Lung microvascular endothelial cell (primary cell): ENCODE data around the gene CYFIP1. TPM values are rescaled to one million over a fixed set of nuclear protein-coding genes. Genes with fewer than 3 reads are reported as not detected.
A peak's percentile ranks its signal among the peaks of the same experiment; 100 is the strongest.

Experiments
- DNase-seq, 2 donors: peaks; one replicate each; pipeline versions ENCODE4 v3.0.0 to v3.0.0-alpha.2; 2010; ENCODE audit warnings: low read depth in 2 of 2
- total RNA-seq: library from RNA; depleted of rRNA; stranded (reverse); fragments of >200 nt; gene quantifications from 2 replicates; pipeline ENCODE4 v1.2.1, GENCODE V29; 2014

The CYFIP1 gene
- total RNA-seq, 1 donor from 2014 or later = 64.3 TPM

DNA sequence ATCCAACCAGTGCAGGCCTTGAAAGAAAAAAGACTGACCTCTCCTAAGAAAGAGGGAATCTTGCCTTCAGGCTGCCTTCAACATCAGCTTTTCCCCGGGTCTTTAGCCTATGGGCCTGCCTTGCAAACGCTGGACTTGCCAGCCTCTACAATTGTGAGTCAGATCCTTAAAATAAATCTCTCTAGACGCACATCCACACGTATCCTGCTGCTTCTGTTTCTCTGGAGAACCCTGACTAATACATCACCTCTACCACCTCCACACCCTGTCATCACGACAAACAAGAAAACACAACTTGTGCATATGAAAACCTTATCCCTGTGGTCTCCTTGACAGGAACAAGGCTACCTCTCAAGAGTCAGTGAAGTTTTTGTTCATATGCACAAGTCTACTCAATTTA is 11.8 kb downstream of the CYFIP1 start:
- peak in 1 of 2 donors; percentile 95 for DNase-seq

- no peak for DNase-seq
These were observed 12.9 kb downstream of the CYFIP1 start for GRCh38 chr15:22967084-22967770.

- DNase-seq = no peak
These were observed 13.7 kb downstream of the CYFIP1 start for GRCh38 chr15:22966321-22967083.

- no peak for DNase-seq
These were observed 16.5 kb downstream of the CYFIP1 start for GRCh38 chr15:22963641-22964040.

DNA sequence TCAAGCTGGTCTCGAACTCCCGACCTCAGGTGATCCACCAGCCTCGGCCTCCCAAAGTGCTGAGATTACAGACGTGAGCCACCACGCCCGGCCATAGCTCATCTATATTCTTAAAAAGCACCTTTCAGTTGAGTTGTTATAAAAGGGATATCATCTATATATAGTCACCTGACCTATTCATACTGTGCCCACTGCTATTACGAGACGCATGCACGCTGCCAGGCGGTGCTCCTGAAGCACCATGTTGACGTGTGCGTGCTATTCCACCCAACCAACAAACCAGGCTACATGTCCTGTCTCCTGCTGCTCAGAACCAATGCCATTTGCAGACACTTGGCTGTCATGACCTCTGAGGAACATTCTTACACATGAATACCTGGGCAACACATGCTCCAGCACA is 17.6 kb downstream of the CYFIP1 start:
- DNase-seq = no peak

- DNase-seq = peak in 1 of 2 donors; percentile 63
These were observed 18.4 kb downstream of the CYFIP1 start for GRCh38 chr15:22961762-22962161.

DNA sequence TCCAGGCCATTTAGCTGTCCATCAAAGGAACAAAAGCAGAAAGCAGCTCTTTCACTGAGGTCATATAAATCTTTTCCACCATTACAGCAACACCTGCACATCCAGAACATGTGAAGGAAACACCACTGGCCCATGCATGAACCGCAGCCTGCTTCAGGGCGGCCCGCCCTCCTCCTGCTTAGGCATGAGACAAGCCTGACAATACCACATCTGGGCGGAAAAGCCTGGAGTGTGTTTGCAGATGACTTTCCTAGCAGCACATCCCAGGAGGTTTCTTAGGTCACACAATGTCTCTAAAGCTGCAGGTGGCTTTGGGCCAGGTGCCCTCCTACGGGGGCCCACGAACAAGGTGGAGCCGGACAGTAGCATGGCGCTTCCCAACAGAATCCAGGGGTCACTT is 19.6 kb downstream of the CYFIP1 start:
- no peak for DNase-seq

DNA sequence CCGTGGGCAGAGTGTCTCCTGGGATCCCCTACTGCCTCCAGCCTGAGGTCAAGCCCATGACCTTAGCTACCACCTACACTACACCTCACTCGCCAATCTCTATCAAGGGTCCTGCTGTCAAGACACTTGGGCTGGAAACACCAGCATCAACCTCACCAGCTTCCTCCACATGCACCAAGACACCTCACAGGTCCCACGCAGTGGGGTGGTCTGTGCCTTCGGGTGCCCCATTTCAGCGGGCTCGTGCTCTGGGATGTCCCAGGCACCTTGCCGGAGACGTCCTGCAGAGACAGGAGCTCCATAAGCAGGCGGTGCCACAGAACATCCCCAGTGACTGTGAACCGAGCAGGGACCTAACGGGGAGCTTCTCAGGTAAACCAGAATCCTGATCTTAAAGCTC is 20.0 kb downstream of the CYFIP1 start:
- no peak for DNase-seq

GRCh38 chr15:22959321-22960101 is 20.7 kb downstream of the CYFIP1 start:
- DNase-seq = no peak

DNA sequence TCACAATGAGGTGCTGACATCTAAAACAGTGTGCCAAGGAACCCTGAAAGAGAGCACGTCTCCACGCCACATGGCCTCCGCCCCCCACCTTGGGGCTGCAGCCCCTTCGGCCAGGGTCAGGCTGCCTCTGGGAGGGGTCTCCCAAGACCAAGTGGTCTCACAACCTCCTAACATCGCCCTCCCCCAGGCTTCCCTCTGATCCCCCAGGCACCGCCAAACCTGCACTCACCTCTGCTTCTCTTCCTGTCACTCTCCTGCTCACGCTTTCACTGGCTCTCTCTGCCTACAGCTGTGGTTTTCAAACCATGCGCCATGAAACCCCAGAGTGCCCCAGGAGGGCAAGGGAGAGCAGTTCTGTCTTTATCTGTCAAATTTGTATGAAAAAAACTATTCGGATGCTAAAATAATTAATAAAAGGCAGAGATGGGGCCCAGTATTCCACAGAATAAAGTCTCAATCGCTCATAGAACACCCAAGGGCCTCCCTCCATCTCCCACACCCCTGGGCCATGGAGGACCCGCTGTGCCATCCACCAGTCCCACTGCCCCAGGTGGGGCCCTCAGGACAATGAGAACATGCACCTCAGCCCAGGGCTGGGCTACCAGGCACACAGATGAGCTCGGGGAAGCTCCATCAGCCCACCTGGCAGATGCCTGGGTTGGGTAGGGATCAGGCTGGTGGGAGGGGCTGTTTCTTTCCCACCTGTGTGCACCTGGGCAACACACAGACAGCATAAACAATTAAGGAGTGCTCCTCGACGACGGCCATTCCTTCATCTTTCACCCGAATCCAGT is 21.5 kb downstream of the CYFIP1 start:
- DNase-seq = no peak

- DNase-seq = no peak
These were observed 23.2 kb downstream of the CYFIP1 start for GRCh38 chr15:22956978-22957260.

- peak; percentile 48 to 80 for DNase-seq
These were observed 23.8 kb downstream of the CYFIP1 start for GRCh38 chr15:22956257-22956977.

DNA sequence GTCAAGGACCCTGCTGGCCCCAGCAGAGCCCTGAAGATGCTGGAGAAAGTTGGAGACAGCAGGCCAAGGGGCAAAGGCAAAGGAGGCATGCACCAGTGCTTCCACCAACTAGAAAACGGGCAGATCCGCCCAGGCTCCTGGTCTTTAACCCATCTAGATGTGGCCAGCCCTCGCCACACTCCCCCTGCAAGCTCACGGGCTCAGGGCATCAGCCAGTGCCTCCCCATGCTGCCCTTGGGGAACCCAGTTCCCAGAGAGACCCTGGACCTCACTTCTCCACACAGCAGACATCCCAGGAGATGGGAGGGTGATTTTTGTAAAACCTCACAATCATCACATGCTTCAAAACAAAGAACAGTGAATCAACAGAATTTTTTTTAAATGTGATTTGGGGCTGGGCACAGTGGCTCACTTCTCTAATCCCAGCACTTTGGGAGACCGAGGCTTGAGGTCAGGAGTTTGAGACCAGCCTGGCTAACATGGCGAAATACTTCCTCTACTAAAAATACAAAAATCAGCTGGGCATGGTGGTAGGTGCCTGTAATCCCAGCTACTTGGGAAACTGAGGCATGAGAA is 24.5 kb downstream of the CYFIP1 start:
- no peak for DNase-seq

- DNase-seq = no peak
These were observed 25.2 kb downstream of the CYFIP1 start for GRCh38 chr15:22954798-22955543.

DNA sequence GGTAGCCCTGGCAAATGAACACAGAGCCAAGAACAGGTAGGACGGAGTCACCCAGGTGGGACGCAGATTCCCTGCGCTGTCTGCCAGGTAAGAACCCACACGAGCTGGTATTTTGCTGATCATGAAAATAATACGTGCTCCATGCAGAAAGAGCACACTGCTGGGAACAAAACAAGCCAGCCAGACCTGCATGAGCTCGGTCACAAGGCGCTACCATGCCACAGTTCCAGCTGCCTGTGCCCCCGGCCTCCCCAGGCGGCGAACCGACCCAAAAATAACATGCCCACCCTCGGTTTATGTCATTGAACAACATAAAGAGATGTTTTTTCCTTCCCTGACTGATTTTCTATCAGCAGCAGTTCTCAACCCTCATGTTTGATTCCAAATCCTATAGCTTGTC is 25.8 kb downstream of the CYFIP1 start:
- DNase-seq = no peak

DNA sequence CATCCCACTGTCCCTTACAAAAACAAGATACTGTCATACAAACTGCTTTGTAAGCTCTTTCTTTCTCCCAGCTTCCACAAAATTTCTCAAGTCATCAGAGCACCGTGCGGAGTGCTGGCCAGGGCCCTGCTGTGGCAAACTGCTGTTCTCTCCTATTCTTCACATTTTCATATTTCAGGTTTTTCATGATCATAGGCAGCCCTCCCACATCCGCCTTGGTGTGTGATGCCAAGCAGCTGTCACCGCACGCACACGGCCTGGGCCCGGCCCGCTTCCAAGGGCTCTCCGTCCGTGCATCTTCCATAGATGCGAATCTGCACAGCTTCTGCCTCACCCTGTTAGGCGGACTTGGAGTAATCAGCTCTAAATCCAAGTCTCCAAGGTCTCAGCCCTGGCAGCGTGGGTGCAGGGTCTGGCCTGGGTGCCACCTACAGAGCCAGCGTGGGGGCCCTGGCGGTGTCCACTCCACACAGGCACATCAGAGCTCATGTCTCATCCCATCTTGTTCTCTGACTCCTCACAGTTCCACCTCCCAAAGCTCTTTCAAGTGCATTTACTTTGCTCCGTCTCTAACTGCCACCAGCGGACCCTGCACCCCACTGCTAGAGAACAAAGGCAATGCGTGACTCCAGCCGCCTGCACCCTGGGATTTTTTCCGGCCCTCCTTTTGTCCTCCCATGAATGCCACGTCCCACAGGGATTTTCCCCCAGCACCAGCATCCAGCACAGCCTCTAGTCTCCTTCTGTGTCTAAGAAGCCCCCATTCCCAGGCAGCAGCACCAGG is 27.2 kb downstream of the CYFIP1 start:
- no peak for DNase-seq

- DNase-seq = no peak
These were observed 28.5 kb downstream of the CYFIP1 start for GRCh38 chr15:22951381-22952280.

- no peak for DNase-seq
These were observed 29.2 kb downstream of the CYFIP1 start for GRCh38 chr15:22951031-22951380.
